H1 (cell line): ENCODE measurements around the gene QSOX1. TPM values are rescaled to one million over a fixed set of nuclear protein-coding genes. Genes with fewer than 3 reads are reported as not detected.

Source experiments
- CEBPB ChIP-seq: IDR thresholded peaks from 2 replicates; pipeline ENCODE4 v1.6.1; 2012; ENCODE audit warnings: low read depth, low read length
- CHD2 ChIP-seq: IDR thresholded peaks from 2 replicates; pipeline ENCODE4 v1.6.1; 2012; ENCODE audit warnings: low read length, improper control_type of control experiment
- EZH2 ChIP-seq: fragments of 200-600 bp; sonication (generic); IDR thresholded peaks from 2 replicates; pipeline ENCODE4 v1.7.1; 2012; ENCODE audit warnings: low read depth, mild to moderate bottlenecking, moderate library complexity, low read length, inconsistent platforms; ENCODE audit not compliant: severe bottlenecking
- KDM1A ChIP-seq: fragments of 200-600, 300-600 bp; sonication (generic); IDR thresholded peaks from 2 replicates; pipeline ENCODE4 v1.7.1; 2016; ENCODE audit warnings: mild to moderate bottlenecking, low read length, borderline replicate concordance
- SIRT6 ChIP-seq: IDR thresholded peaks from one replicate; pipeline ENCODE4 v1.7.1; 2012; ENCODE audit warnings: low read length, inconsistent platforms
- SP2 ChIP-seq: IDR thresholded peaks from 2 replicates; pipeline ENCODE4 v1.6.1; 2012; ENCODE audit warnings: mild to moderate bottlenecking, low read length, inconsistent platforms
- SUZ12 ChIP-seq: fragments of 200-600 bp; sonication (generic); IDR thresholded peaks from 2 replicates; pipeline ENCODE4 v1.6.1; 2012; ENCODE audit warnings: mild to moderate bottlenecking, inconsistent platforms, low read length, moderate library complexity, mixed read lengths
- polyA plus RNA-seq, 7 experiments: library from polyadenylated mRNA; depleted of rRNA in 3 of 7; stranded (reverse) in 5 of 7; unstranded in 2 of 7; fragments of >200 nt in 5 of 7; fragments of 200-250 nt in 2 of 7; gene quantifications; 1 replicate in 5 of 7; 2 replicates in 1 of 7; 4 replicates in 1 of 7; pipeline versions ENCODE4 v1.2.1 to v1.2.3, GENCODE V29; 2011 to 2013; ENCODE audit warnings: missing spikeins in 2 of 7, mixed read lengths in 2 of 7
- total RNA-seq: library from RNA; stranded (reverse); fragmentation: NEBNext Ultra II Directional; extraction: Animal tissue kit (Norgen Biotek cat#: 25700); gene quantifications from 2 replicates; pipeline ENCODE4 v1.2.1, GENCODE V29; 2021
- TF ChIP-seq, protein P1 (sequence below): fragments of 300-600 bp; sonication (generic); IDR thresholded peaks from 2 replicates; pipeline ENCODE4 v1.7.1; 2012; ENCODE audit warnings: low read length, moderate library complexity, mild to moderate bottlenecking, inconsistent platforms; ENCODE audit not compliant: insufficient replicate concordance
- TF ChIP-seq, protein P2 (sequence below): IDR thresholded peaks from 2 replicates; pipeline ENCODE4 v1.6.1; 2011; ENCODE audit warnings: low read depth, mild to moderate bottlenecking, low read length; ENCODE audit not compliant: insufficient read depth

Gene QSOX1
- total and polyA plus RNA-seq, 2 of the 8 experiments (the other 6 are each of a cell fraction or from before 2014, with no cell fraction given), result 97.7 to 123 TPM

DNA sequence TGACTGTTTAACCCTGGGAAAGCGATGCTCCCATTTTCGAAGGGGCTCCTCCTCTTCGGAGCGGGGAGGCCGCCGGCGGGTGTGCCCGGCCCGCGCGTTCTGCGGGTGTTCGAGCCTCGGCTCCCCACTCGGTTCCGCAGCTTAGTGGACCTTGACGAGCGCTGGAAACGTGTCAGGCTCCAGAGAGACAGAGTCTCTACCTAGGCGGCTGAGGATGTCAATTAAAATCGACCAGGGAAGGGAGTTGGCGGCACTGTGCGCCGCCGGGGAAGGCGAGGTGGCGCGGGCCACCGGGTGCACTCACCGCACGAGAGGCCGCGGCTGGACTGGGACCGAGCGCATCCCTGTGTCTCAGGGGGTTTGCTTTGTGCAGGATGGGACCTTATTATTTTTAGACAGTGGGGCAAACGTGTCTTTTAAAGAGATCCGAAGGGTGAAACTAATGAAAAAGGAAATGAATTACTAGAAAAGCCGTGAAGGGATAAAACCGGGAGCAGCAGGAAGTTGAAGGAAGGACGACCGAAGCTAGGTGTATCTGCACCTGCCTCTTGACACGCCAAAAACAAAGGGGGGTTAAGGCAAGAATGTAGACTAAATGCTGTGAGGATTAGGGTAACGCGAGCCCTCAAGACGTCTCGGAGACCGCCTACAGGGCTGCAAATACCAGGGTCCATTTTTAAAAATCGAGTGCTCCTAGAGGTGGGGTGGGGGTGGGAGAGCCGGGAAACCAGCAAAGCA lies 81.0 kb downstream of the QSOX1 start (continued):
- peak; percentile 62 for TF ChIP-seq EZH2
- no peak for TF ChIP-seq CHD2
- TF ChIP-seq, protein P1, sequence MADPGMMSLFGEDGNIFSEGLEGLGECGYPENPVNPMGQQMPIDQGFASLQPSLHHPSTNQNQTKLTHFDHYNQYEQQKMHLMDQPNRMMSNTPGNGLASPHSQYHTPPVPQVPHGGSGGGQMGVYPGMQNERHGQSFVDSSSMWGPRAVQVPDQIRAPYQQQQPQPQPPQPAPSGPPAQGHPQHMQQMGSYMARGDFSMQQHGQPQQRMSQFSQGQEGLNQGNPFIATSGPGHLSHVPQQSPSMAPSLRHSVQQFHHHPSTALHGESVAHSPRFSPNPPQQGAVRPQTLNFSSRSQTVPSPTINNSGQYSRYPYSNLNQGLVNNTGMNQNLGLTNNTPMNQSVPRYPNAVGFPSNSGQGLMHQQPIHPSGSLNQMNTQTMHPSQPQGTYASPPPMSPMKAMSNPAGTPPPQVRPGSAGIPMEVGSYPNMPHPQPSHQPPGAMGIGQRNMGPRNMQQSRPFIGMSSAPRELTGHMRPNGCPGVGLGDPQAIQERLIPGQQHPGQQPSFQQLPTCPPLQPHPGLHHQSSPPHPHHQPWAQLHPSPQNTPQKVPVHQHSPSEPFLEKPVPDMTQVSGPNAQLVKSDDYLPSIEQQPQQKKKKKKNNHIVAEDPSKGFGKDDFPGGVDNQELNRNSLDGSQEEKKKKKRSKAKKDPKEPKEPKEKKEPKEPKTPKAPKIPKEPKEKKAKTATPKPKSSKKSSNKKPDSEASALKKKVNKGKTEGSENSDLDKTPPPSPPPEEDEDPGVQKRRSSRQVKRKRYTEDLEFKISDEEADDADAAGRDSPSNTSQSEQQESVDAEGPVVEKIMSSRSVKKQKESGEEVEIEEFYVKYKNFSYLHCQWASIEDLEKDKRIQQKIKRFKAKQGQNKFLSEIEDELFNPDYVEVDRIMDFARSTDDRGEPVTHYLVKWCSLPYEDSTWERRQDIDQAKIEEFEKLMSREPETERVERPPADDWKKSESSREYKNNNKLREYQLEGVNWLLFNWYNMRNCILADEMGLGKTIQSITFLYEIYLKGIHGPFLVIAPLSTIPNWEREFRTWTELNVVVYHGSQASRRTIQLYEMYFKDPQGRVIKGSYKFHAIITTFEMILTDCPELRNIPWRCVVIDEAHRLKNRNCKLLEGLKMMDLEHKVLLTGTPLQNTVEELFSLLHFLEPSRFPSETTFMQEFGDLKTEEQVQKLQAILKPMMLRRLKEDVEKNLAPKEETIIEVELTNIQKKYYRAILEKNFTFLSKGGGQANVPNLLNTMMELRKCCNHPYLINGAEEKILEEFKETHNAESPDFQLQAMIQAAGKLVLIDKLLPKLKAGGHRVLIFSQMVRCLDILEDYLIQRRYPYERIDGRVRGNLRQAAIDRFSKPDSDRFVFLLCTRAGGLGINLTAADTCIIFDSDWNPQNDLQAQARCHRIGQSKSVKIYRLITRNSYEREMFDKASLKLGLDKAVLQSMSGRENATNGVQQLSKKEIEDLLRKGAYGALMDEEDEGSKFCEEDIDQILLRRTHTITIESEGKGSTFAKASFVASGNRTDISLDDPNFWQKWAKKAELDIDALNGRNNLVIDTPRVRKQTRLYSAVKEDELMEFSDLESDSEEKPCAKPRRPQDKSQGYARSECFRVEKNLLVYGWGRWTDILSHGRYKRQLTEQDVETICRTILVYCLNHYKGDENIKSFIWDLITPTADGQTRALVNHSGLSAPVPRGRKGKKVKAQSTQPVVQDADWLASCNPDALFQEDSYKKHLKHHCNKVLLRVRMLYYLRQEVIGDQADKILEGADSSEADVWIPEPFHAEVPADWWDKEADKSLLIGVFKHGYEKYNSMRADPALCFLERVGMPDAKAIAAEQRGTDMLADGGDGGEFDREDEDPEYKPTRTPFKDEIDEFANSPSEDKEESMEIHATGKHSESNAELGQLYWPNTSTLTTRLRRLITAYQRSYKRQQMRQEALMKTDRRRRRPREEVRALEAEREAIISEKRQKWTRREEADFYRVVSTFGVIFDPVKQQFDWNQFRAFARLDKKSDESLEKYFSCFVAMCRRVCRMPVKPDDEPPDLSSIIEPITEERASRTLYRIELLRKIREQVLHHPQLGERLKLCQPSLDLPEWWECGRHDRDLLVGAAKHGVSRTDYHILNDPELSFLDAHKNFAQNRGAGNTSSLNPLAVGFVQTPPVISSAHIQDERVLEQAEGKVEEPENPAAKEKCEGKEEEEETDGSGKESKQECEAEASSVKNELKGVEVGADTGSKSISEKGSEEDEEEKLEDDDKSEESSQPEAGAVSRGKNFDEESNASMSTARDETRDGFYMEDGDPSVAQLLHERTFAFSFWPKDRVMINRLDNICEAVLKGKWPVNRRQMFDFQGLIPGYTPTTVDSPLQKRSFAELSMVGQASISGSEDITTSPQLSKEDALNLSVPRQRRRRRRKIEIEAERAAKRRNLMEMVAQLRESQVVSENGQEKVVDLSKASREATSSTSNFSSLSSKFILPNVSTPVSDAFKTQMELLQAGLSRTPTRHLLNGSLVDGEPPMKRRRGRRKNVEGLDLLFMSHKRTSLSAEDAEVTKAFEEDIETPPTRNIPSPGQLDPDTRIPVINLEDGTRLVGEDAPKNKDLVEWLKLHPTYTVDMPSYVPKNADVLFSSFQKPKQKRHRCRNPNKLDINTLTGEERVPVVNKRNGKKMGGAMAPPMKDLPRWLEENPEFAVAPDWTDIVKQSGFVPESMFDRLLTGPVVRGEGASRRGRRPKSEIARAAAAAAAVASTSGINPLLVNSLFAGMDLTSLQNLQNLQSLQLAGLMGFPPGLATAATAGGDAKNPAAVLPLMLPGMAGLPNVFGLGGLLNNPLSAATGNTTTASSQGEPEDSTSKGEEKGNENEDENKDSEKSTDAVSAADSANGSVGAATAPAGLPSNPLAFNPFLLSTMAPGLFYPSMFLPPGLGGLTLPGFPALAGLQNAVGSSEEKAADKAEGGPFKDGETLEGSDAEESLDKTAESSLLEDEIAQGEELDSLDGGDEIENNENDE, result no peak
- TF ChIP-seq CEBPB, result no peak
- TF ChIP-seq SP2, result no peak
- TF ChIP-seq KDM1A, result no peak
- TF ChIP-seq SUZ12, result peak; percentile 71
- TF ChIP-seq SIRT6, result no peak
- TF ChIP-seq, protein P2, sequence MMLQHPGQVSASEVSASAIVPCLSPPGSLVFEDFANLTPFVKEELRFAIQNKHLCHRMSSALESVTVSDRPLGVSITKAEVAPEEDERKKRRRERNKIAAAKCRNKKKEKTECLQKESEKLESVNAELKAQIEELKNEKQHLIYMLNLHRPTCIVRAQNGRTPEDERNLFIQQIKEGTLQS, result no peak
